GM12875 (cell line): ENCODE data around the gene ZNF618.

ENCODE experiments used
- H3K4me3 ChIP-seq: one replicate; pipeline ENCODE4 v1.5.1; 2011; ENCODE audit warnings: low read depth, low read length, control low read depth
- TF ChIP-seq, protein P1 (sequence below): IDR thresholded peaks from 2 replicates; pipeline ENCODE4 v1.5.1; 2011; ENCODE audit warnings: low read depth, mild to moderate bottlenecking, control low read depth, inconsistent platforms, low read length, moderate library complexity, borderline replicate concordance; ENCODE audit not compliant: insufficient read depth

Gene ZNF618

DNA sequence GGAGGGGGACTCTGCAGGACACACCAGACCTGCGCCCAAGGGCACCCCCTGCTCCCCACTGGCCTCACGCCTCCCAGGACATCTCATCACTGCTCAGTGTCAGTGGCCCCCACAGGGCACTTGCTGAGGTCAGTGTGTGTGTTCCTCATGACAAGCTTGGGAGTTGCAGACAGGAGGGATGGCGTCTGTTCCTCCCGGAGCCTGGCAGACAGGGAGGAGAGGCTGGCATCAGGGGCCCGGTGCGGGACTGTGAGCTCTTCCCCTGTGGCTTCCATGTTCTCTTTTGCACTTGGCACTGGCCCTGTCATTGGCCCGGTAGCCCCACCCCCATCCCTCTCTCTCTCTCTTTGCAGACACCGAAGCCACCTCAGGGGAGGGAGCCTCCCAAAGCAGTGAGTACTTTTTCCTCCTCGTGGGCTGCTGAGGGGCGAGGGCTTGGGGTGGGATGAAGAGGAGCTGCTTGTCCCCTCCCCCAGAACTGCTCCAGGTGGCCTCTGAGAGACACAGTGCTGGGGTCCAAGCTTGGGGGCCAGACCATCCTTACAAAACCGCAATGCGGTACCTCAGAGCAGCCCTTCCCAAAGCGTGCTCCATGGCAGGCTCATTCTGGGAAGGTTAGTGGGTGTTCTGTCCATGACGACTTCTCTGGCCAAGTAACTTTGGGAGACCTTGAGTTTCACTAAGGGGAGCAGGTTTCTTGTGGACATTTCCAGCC lies 126.3 kb downstream of the ZNF618 start:
- no peak overlapping the region for H3K4me3 ChIP-seq

DNA sequence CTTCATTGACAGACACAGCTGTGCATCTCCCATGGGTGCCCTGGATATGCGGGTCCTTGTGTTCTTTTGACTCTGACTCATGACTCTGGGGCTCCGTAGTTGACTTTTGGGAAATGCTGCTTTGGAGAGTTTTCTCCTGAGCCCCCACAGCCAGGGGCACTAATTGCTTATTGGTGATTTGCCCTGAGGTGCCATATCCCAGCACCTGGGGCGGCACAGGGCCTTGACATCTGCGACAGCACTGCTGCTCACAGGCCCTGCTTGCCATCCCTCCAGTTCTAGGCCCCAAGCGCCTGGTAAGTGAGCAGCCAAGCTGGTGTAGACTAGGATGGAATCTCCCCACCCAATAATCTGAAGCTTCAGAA lies 126.9 kb downstream of the ZNF618 start:
- TF ChIP-seq, protein P1, sequence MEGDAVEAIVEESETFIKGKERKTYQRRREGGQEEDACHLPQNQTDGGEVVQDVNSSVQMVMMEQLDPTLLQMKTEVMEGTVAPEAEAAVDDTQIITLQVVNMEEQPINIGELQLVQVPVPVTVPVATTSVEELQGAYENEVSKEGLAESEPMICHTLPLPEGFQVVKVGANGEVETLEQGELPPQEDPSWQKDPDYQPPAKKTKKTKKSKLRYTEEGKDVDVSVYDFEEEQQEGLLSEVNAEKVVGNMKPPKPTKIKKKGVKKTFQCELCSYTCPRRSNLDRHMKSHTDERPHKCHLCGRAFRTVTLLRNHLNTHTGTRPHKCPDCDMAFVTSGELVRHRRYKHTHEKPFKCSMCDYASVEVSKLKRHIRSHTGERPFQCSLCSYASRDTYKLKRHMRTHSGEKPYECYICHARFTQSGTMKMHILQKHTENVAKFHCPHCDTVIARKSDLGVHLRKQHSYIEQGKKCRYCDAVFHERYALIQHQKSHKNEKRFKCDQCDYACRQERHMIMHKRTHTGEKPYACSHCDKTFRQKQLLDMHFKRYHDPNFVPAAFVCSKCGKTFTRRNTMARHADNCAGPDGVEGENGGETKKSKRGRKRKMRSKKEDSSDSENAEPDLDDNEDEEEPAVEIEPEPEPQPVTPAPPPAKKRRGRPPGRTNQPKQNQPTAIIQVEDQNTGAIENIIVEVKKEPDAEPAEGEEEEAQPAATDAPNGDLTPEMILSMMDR = no peak
- no peak overlapping the region for H3K4me3 ChIP-seq

More for the DNA sequence above, 126.3 kb downstream of the ZNF618 start:
- TF ChIP-seq, protein P1 = no peak

DNA sequence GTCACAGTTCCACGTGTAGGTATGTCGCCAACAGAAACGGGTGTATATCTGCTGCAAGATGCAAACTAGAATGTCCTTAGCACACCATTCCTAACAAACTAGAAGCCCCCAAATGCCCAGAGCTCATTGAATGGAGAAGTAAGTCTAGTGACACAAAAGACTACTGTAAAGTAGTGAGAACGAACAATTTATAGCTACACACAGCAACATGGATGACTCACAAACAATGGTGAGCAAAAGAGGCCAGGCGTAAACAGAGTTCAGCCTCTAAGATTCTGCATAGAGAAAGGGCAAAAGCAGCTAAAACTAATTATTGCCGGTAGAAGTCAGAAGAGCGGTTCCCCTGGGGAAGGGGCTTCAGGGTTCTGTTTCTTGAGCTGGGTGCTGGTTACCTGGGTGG lies 127.2 kb downstream of the ZNF618 start:
- H3K4me3 ChIP-seq = no peak overlapping the region
- TF ChIP-seq, protein P1 = no peak

- no peak overlapping the region for H3K4me3 ChIP-seq
- TF ChIP-seq, protein P1 = no peak
Observed at GRCh38 chr9:114003758-114004157, 127.6 kb downstream of the ZNF618 start.

DNA sequence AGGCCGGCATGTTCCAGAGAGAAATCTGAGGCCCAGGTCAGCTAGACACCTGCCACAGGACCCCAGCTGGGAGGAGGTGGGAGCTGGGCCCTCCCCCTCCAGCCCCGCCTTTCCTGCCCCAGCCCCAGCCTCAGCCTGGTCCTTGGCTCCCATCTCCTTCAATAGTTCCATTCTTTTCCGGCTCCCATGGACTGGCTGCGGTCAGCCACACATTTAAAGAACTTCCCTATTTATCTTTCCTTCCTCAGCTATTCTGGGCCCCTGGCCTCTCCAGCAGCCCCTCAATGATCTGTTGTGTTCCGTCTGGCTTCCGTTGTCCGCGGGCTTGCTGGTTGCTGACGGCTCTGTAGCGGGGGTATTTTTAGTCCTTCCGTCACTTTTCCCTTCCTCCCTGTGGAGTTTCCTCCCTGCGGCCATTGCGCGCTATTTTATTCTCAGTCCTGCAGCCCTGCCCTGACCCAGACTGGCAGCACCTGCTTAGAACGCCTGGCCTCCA lies 128.2 kb downstream of the ZNF618 start:
- TF ChIP-seq, protein P1 = no peak
- H3K4me3 ChIP-seq = no peak overlapping the region

GRCh38 chr9:114005371-114006154 lies 129.5 kb downstream of the ZNF618 start:
- H3K4me3 ChIP-seq = no peak overlapping the region
- TF ChIP-seq, protein P1 = no peak
